Measurements from ENCODE around the gene FIZ1. TPM values are rescaled to one million over a fixed set of nuclear protein-coding genes. Genes with fewer than 3 reads are reported as not detected.

Gene FIZ1
- total RNA-seq, 4 donors from 2014 or later, result 4.8 to 11.7 (median 7.9) TPM

DNA sequence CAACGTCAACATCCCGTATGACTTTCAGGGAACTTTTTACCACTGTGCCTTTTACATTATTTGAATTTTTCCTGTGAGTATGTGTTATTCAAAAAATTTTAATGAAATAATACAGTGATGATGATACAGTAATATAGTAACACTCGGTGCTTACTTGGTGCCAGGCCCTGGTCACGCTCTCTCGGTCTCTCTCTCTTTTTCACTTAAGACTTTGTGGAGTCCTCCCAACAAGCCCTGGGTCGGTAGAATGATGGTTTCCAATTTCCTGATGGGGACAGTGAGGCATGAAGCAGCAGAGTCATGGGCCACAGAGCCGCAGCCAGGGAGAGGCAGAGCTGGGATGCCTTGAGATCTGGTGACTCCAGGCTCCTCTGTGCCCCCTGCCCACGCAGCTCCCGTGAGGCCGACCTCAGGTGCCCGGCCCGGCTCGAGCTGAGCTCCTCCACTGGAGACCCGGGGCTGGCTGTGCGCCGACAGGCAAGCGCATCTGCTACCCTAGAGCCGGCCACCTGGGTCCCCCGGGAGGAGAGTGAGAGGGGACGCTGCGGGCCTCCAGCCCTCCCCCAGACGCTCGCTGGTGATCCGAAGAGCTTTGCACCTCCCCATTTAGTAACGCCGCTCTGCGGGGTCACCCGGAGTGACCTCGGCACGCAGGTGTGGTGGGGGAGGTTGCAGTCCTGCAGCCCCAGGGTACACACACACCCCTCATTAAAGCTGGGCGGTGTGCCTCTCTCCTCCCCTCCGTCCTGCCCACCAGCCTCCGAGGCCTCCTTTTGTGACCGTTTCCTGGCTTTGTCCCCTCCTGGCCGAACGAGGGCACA lies 49.6 kb downstream of the FIZ1 start:
- H3K27ac ChIP-seq, result peak overlapping the region in 1 of 4 donors; percentile 42
- H3K4me3 ChIP-seq, result peak overlapping the region in 1 of 4 donors; percentile 10
- H3K36me3 ChIP-seq, result no peaks in the 10 kb centered on the region
- no peaks in the 10 kb centered on the region for H3K9me3 ChIP-seq
- peaks cover 0 to 32% (median 4%) of the 10 kb centered on the region in 4 donors for H3K4me1 ChIP-seq
- no peak for DNase-seq (ENCODE audit: low spot score in 2 of 2)
- 16 to 25% methylated on average over 28 to 36 of the region's 36 CpGs for WGBS, 2 donors
- peaks cover 0 to 44% of the 10 kb centered on the region in 2 donors for H3K27me3 ChIP-seq
- TF ChIP-seq POLR2A (IDR thresholded peaks at IDR 0.05) (no peak), EP300 (IDR thresholded peaks at IDR 0.05) (peak in 1 of 2 donors; percentile 14)

- no peaks in the 10 kb centered on the region for H3K36me3 ChIP-seq
- H3K4me3 ChIP-seq, result no peak overlapping the region
- TF ChIP-seq EP300 (IDR thresholded peaks at IDR 0.05), result peak in 1 of 2 donors; percentile 64
- TF ChIP-seq, protein P1, sequence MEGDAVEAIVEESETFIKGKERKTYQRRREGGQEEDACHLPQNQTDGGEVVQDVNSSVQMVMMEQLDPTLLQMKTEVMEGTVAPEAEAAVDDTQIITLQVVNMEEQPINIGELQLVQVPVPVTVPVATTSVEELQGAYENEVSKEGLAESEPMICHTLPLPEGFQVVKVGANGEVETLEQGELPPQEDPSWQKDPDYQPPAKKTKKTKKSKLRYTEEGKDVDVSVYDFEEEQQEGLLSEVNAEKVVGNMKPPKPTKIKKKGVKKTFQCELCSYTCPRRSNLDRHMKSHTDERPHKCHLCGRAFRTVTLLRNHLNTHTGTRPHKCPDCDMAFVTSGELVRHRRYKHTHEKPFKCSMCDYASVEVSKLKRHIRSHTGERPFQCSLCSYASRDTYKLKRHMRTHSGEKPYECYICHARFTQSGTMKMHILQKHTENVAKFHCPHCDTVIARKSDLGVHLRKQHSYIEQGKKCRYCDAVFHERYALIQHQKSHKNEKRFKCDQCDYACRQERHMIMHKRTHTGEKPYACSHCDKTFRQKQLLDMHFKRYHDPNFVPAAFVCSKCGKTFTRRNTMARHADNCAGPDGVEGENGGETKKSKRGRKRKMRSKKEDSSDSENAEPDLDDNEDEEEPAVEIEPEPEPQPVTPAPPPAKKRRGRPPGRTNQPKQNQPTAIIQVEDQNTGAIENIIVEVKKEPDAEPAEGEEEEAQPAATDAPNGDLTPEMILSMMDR (IDR thresholded peaks at IDR 0.05), result no peak
- peaks cover 0 to 47% of the 10 kb centered on the region in 2 donors for H3K27me3 ChIP-seq
- peak overlapping the region in 2 of 4 donors; percentile 37 to 59 for H3K27ac ChIP-seq
- peaks cover 0 to 21% (median under 1%) of the 10 kb centered on the region in 4 donors for H3K4me1 ChIP-seq
- peak; percentile 30 to 48 for DNase-seq (ENCODE audit: low spot score in 2 of 2)
- no peaks in the 10 kb centered on the region for H3K9me3 ChIP-seq
- WGBS, 2 donors, result 45 to 47% methylated on average over 14 to 16 of the region's 17 CpGs
Observed at GRCh38 chr19:55546822-55547614, 52.3 kb downstream of the FIZ1 start.

DNA sequence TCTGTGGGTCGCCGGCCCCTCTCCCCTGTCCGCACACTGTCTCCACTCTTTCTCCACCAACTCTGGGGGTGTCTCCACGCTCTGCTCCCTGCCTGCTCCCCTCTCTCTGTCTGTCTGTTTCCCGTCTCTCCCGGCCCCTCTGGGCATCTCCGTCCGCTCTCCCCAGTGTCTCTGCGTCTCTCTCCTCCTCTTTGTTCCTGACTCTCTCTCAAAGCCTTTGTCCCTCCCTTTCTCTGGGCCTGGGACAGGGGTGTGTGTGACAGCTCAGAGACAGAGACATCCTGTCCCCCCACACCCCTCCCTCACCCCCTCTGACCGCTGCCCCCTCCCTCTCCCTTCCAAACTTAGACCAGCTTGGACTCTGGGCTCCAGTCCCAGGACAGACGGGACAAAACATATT lies 53.3 kb downstream of the FIZ1 start:
- 44 to 54% methylated on average over 11 of the region's 11 CpGs for whole genome bisulfite sequencing, 2 donors
- Histone ChIP-seq H3K27ac (no peak overlapping the region), H3K9me3 (no peaks in the 10 kb centered on the region), H3K4me3 (no peak overlapping the region), H3K36me3 (no peaks in the 10 kb centered on the region), H3K4me1 (peaks cover 0 to 17% (median 0%) of the 10 kb centered on the region in 4 donors), H3K27me3 (peaks cover 0 to 47% of the 10 kb centered on the region in 2 donors)
- no peak for DNase-seq (ENCODE audit: low spot score in 2 of 2)
- TF ChIP-seq, protein P1 (IDR thresholded peaks at IDR 0.05), result no peak
- no peak for TF ChIP-seq EP300 (IDR thresholded peaks at IDR 0.05)
- TF ChIP-seq POLR2A (IDR thresholded peaks at IDR 0.05), result no peak

GRCh38 chr19:55545443-55545842 lies 53.9 kb downstream of the FIZ1 start, which contains the start of gene SBK3:
TSS of gene SBK3 (minus strand) at chr19:55545543. CDS start at chr19:55545543, 0 bp downstream.
- no peak for TF ChIP-seq POLR2A (IDR thresholded peaks at IDR 0.05)
- Histone ChIP-seq H3K27ac (peak within 1 kb of the TSS in 1 of 4 donors; percentile 54), H3K4me1 (peaks cover 0 to 17% (median 0%) of the 10 kb centered on the region in 4 donors), H3K36me3 (no peaks in the 10 kb centered on the region), H3K4me3 (no peak within 1 kb of the TSS), H3K27me3 (peaks cover 0 to 47% of the 10 kb centered on the region in 2 donors), H3K9me3 (no peaks in the 10 kb centered on the region)
- DNase-seq (ENCODE audit: low spot score in 2 of 2), result no peak
- whole genome bisulfite sequencing, 2 donors, result 77 to 78% methylated on average over 10 of the region's 10 CpGs

DNA sequence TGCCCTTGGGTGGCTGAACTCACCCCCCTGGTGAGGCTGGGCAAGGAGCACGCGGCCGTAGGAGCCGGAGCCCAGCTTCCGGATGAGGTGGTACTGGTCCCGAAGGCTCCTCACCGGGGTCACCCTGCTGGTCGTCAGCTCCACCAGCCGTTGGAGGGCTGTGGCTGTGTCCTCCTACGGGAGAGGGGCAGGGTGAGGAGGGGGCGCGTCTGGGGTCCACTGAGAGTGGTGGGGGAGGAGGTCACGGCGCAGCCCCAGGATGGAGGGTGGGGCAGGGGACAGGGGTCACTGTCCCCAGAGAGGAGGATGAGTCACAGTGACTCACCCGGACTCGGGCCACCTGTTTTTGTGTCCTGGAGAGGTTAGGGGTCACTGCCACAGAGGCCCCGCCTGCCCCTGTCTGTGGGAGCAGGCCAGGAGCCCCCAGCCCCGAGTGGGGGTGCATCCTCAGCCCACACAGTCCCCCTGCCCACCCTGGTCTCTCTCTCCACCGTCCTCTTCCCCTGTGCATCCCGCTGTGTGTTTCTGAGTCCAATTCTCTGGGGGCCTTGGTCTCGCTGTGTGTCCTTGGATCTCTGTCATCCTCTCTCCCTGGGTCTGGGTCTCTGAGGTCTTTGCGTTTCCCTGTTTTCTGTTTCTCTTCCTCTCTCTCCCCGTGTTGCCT lies 54.4 kb downstream of the FIZ1 start:
- 69 to 76% methylated on average over 20 to 23 of the region's 23 CpGs for WGBS, 2 donors
- DNase-seq (ENCODE audit: low spot score in 2 of 2), result no peak
- peaks cover 0 to 43% of the 10 kb centered on the region in 2 donors for H3K27me3 ChIP-seq
- peaks cover 0 to 12% (median 0%) of the 10 kb centered on the region in 4 donors for H3K4me1 ChIP-seq
- H3K9me3 ChIP-seq, result no peaks in the 10 kb centered on the region
- H3K4me3 ChIP-seq, result no peak overlapping the region
- no peak overlapping the region for H3K27ac ChIP-seq
- TF ChIP-seq EP300 (IDR thresholded peaks at IDR 0.05) (no peak), POLR2A (IDR thresholded peaks at IDR 0.05) (no peak)
- TF ChIP-seq, protein P1 (IDR thresholded peaks at IDR 0.05), result no peak
- H3K36me3 ChIP-seq, result no peaks in the 10 kb centered on the region
